GM12878 (cell line): ENCODE measurements around the gene HSD17B13. TPM values are rescaled to one million over a fixed set of nuclear protein-coding genes. Genes with fewer than 3 reads are reported as not detected.

Experiments
- ATAC-seq: fragments of 200-7000 bp; cut with Tn5 transposase; 3 replicates; pipeline ENCODE4 v1.9.1; 2020; ENCODE audit warnings: mild to moderate bottlenecking, moderate library complexity
- BruUV-seq: library from RNA; stranded (reverse); fragments of 400-500 nt; replicated peaks from 2 replicates; lab custom pipeline; 2021; lab: Mats Ljungman, UMichigan
- CTCF ChIA-PET: fragments of 300-600 bp; sonication (Branson Sonifier 250); formaldehyde crosslinking; extraction: SDS; loops from one replicate; lab custom pipeline; 2021; ENCODE audit warnings: inconsistent platforms; lab: Yijun Ruan, JAX
- POLR2A ChIA-PET: fragments of 350-600 bp; formaldehyde crosslinking; extraction: SDS; loops from one replicate; lab custom pipeline; 2021; ENCODE audit warnings: inconsistent platforms; lab: Charles Lee
- RAD21 ChIA-PET: fragments of 300-600 bp; sonication (Branson Sonifier 250); formaldehyde crosslinking; loops from one replicate; lab custom pipeline; 2023; ENCODE audit warnings: antibody characterized with exemption; ENCODE audit not compliant: unreplicated experiment; lab: Charles Lee
- SMC1A ChIA-PET: fragments of 300-600 bp; sonication (Branson Sonifier 250); formaldehyde crosslinking; loops from one replicate; lab custom pipeline; 2023; ENCODE audit not compliant: unreplicated experiment, uncharacterized antibody; lab: Charles Lee
- DNase-seq: peaks from one replicate; pipeline ENCODE4 v3.0.0-alpha.2; 2011; ENCODE audit warnings: low read depth, low spot score
- FAIRE-seq: peaks from 3 replicates; lab custom pipeline; 2011; peaks lifted over from hg19 to GRCh38; lab: Jason Lieb, UNC
- H2AFZ ChIP-seq: 2 replicates; pipeline ENCODE4 v1.6.0; 2011; ENCODE audit warnings: low read depth, low read length, control low read depth; ENCODE audit not compliant: control insufficient read depth
- H3K27ac ChIP-seq: 2 replicates; pipeline ENCODE4 v1.5.1; 2011; ENCODE audit warnings: control low read depth; ENCODE audit not compliant: control insufficient read depth, insufficient read depth
- H3K27me3 ChIP-seq, 2 experiments: replicated peaks in 1 of 2; 2 replicates each; pipeline versions ENCODE4 v1.6.0 to v1.6.1; 2011; ENCODE audit warnings: low read length in 1 of 2; ENCODE audit not compliant: control insufficient read depth in 2 of 2, insufficient read depth in 2 of 2
- H3K36me3 ChIP-seq, 2 experiments: 2 replicates each; pipeline ENCODE4 v1.5.1; 2011; ENCODE audit warnings: low read length in 1 of 2; ENCODE audit not compliant: control insufficient read depth in 2 of 2, insufficient read depth in 2 of 2
- H3K4me1 ChIP-seq: 2 replicates; pipeline ENCODE4 v1.6.1; 2011; ENCODE audit warnings: mild to moderate bottlenecking, low read length, moderate library complexity, mixed read lengths; ENCODE audit not compliant: control insufficient read depth, insufficient read depth
- H3K4me2 ChIP-seq: 2 replicates; pipeline ENCODE4 v1.6.0; 2011; ENCODE audit warnings: control low read depth; ENCODE audit not compliant: control insufficient read depth, insufficient read depth
- H3K4me3 ChIP-seq: fragments of 200-600 bp; sonication (generic); 2 replicates; pipeline ENCODE4 v1.5.1; 2016
- H3K79me2 ChIP-seq: 2 replicates; pipeline ENCODE4 v1.6.0; 2011; ENCODE audit warnings: low read length; ENCODE audit not compliant: control insufficient read depth, insufficient read depth
- H3K9ac ChIP-seq: 2 replicates; pipeline ENCODE4 v1.8.0; 2011; ENCODE audit warnings: low read length, control low read depth, mixed read lengths; ENCODE audit not compliant: control insufficient read depth, insufficient read depth
- H3K9me3 ChIP-seq: replicated peaks from 3 replicates; pipeline ENCODE4 v1.5.1; 2011; ENCODE audit warnings: mild to moderate bottlenecking, low read length; ENCODE audit not compliant: control insufficient read depth, insufficient read depth
- H4K20me1 ChIP-seq: 2 replicates; pipeline ENCODE4 v1.6.0; 2011; ENCODE audit not compliant: control insufficient read depth, insufficient read depth
- BCL11A ChIP-seq: IDR thresholded peaks from 2 replicates; pipeline ENCODE4 v1.6.1; 2011; ENCODE audit warnings: low read depth, low read length
- CHD1 ChIP-seq: IDR thresholded peaks from 2 replicates; pipeline ENCODE4 v1.6.1; 2012; ENCODE audit warnings: low read depth, low read length, improper control_type of control experiment
- FOS ChIP-seq: IDR thresholded peaks from 3 replicates; pipeline ENCODE4 v1.6.1; 2011; ENCODE audit warnings: borderline replicate concordance; ENCODE audit not compliant: insufficient read length; ENCODE audit errors: extremely low read depth
- NR2C1 ChIP-seq: fragments of 450-650 bp; IDR thresholded peaks from 2 replicates; pipeline ENCODE4 v1.6.1; 2017; ENCODE audit warnings: antibody characterized with exemption, mild to moderate bottlenecking, moderate library complexity
- NR2C2 ChIP-seq: IDR thresholded peaks from 2 replicates; pipeline ENCODE4 v1.6.1; 2011; ENCODE audit warnings: borderline replicate concordance, low read depth; ENCODE audit not compliant: control insufficient read depth, insufficient read length
- RBBP5 ChIP-seq: fragments of 200-600 bp; sonication (generic); conservative IDR thresholded peaks from 2 replicates; pipeline ENCODE4 v1.6.1; 2016
- SMAD5 ChIP-seq: IDR thresholded peaks from 2 replicates; pipeline ENCODE4 v1.6.1; 2016; ENCODE audit warnings: antibody characterized with exemption, low read depth
- SREBF2 ChIP-seq: IDR thresholded peaks from 2 replicates; pipeline ENCODE4 v1.6.1; 2012; ENCODE audit warnings: mild to moderate bottlenecking, low read length
- STAT3 ChIP-seq: IDR thresholded peaks from 2 replicates; pipeline ENCODE4 v1.6.1; 2011; ENCODE audit warnings: low read depth, low read length, improper control_type of control experiment
- SUPT20H ChIP-seq: IDR thresholded peaks from 2 replicates; pipeline ENCODE4 v1.6.1; 2011; ENCODE audit warnings: low read depth, mild to moderate bottlenecking, low read length, moderate library complexity, borderline replicate concordance; ENCODE audit not compliant: control insufficient read depth
- SUZ12 ChIP-seq: fragments of 200-600 bp; sonication (generic); IDR thresholded peaks from one replicate; pipeline ENCODE4 v1.6.1; 2018; ENCODE audit warnings: antibody characterized with exemption, mild to moderate bottlenecking; ENCODE audit not compliant: unreplicated experiment
- TCF12 ChIP-seq: IDR thresholded peaks from 2 replicates; pipeline ENCODE4 v1.6.1; 2011; ENCODE audit warnings: low read depth, mild to moderate bottlenecking, low read length
- WGBS: methylation state at CpG from one replicate; pipeline ENCODE4 v1.1.6; 2016; ENCODE audit warnings: low lambda C conversion rate; ENCODE audit not compliant: insufficient replicate concordance, insufficient coverage; ENCODE audit errors: missing lambda C conversion rate; 5-methylcytosine and 5-hydroxymethylcytosine counted together
- in situ Hi-C: fragments of 300-500 bp; cut with MboI; formaldehyde crosslinking; loops from 9 replicates; pipeline ENCODE4 v1.14.3; 2018; ENCODE audit warnings: mixed read lengths
- intact Hi-C: fragments of 100-400 bp; cut with micrococcal nuclease; formaldehyde crosslinking; loops from one replicate; pipeline ENCODE4 v1.14.2; 2022; ENCODE audit not compliant: unreplicated experiment
- polyA plus RNA-seq, 11 experiments: library from polyadenylated mRNA; depleted of rRNA in 4 of 11; unstranded in 6 of 11; stranded (reverse) in 5 of 11; fragments of >200 nt; fragmentation: Nextera tagmentation in 4 of 11; fragmentation: Illumina TruSeq in 1 of 11; extraction: Ambion mirVana in 4 of 11; extraction: Trizol in 1 of 11; gene quantifications; 1 replicate in 1 of 11; 2 replicates in 10 of 11; pipeline versions ENCODE4 v1.2.1 to v1.2.3, GENCODE V29; 2011 to 2016; ENCODE audit warnings: inconsistent platforms in 2 of 11, missing spikeins in 2 of 11, low read depth in 1 of 11
- total RNA-seq, 4 experiments: library from RNA; depleted of rRNA in 3 of 4; stranded (reverse); fragments of >200 nt in 3 of 4; fragmentation: Illumina TruSeq in 1 of 4; extraction: Trizol in 1 of 4; gene quantifications; 2 replicates each; pipeline versions ENCODE4 v1.2.1 to v1.2.3, GENCODE V29; 2013 to 2021
- TF ChIP-seq, protein P1 (sequence below): fragments of 450-650 bp; IDR thresholded peaks from 2 replicates; pipeline ENCODE4 v1.6.1; 2017; ENCODE audit warnings: mild to moderate bottlenecking, low read depth, inconsistent platforms; ENCODE audit not compliant: poor library complexity, severe bottlenecking
- TF ChIP-seq, protein P2 (sequence below): fragments of 150-350 bp; IDR thresholded peaks from 2 replicates; pipeline ENCODE4 v1.6.1; 2014; ENCODE audit warnings: mild to moderate bottlenecking, low read depth, low read length
- TF ChIP-seq, protein P3 (sequence below): IDR thresholded peaks from 2 replicates; pipeline ENCODE4 v1.6.1; 2011; ENCODE audit warnings: borderline replicate concordance, low read depth, mild to moderate bottlenecking, moderate library complexity, mixed read lengths, low read length; ENCODE audit not compliant: insufficient read depth; ENCODE audit errors: extremely low read length

The HSD17B13 gene
- total and polyA plus RNA-seq, 10 of the 15 experiments (the other 5 are each of a cell fraction or from before 2014, with no cell fraction given) = 0.03 to 0.09 (median 0.04) TPM; not detected in 4

DNA sequence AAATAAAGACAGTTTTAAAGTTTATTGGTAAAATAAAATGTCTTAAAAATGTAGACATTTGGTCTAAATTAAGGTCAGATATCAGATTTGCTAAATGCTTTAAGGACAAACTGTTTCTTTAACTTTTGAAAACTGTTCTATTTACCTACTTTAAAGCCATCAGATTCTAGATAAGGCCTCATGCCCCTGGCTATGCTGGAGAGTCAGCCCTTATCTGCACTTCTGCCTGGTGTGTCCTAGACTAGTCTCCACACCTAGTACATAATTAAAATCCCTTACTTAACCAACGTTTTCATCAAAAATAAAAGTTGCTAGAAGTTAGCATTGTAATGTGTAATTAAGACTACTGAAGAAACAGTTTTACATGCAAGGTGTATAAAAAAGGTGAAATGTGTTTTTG is 42.7 kb upstream of the HSD17B13 start:
- H3K36me3 ChIP-seq = 0 out of 4 replicates have a peak, but pooled peaks cover 0 to 1% of the 10 kb centered on the region in 2 experiments
- H3K27me3 ChIP-seq = no peaks in the 10 kb centered on the region
- no peaks in the 10 kb centered on the region for H4K20me1 ChIP-seq
- no peak overlapping the region for H3K4me2 ChIP-seq
- no peaks in the 10 kb centered on the region for H3K4me1 ChIP-seq
- DNase-seq = no peak
- WGBS = 64% methylated on average over 1 of the region's 1 CpG
- FAIRE-seq = no peak
- TF ChIP-seq TCF12 (no peak), NR2C2 (no peak), CHD1 (no peak), BCL11A (no peak), FOS (no peak), SMAD5 (no peak), SUPT20H (no peak), NR2C1 (no peak), STAT3 (no peak), SUZ12 (no peak), RBBP5 (no peak), SREBF2 (no peak)
- TF ChIP-seq, protein P1, sequence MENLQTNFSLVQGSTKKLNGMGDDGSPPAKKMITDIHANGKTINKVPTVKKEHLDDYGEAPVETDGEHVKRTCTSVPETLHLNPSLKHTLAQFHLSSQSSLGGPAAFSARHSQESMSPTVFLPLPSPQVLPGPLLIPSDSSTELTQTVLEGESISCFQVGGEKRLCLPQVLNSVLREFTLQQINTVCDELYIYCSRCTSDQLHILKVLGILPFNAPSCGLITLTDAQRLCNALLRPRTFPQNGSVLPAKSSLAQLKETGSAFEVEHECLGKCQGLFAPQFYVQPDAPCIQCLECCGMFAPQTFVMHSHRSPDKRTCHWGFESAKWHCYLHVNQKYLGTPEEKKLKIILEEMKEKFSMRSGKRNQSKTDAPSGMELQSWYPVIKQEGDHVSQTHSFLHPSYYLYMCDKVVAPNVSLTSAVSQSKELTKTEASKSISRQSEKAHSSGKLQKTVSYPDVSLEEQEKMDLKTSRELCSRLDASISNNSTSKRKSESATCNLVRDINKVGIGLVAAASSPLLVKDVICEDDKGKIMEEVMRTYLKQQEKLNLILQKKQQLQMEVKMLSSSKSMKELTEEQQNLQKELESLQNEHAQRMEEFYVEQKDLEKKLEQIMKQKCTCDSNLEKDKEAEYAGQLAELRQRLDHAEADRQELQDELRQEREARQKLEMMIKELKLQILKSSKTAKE = no peak
- TF ChIP-seq, protein P2, sequence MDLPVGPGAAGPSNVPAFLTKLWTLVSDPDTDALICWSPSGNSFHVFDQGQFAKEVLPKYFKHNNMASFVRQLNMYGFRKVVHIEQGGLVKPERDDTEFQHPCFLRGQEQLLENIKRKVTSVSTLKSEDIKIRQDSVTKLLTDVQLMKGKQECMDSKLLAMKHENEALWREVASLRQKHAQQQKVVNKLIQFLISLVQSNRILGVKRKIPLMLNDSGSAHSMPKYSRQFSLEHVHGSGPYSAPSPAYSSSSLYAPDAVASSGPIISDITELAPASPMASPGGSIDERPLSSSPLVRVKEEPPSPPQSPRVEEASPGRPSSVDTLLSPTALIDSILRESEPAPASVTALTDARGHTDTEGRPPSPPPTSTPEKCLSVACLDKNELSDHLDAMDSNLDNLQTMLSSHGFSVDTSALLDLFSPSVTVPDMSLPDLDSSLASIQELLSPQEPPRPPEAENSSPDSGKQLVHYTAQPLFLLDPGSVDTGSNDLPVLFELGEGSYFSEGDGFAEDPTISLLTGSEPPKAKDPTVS = no peak
- TF ChIP-seq, protein P3, sequence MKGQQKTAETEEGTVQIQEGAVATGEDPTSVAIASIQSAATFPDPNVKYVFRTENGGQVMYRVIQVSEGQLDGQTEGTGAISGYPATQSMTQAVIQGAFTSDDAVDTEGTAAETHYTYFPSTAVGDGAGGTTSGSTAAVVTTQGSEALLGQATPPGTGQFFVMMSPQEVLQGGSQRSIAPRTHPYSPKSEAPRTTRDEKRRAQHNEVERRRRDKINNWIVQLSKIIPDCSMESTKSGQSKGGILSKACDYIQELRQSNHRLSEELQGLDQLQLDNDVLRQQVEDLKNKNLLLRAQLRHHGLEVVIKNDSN = no peak
- TF ChIP-seq, all 136 proteins: peak for 0
- Histone ChIP-seq H3K27ac (no peak overlapping the region), H3K4me3 (no peak overlapping the region), H3K9me3 (no peaks in the 10 kb centered on the region), H3K9ac (no peak overlapping the region), H2AFZ (no peak overlapping the region), H3K79me2 (no peaks in the 10 kb centered on the region)
- ChIA-PET CTCF (interaction anchor here (1.2 kb wide), 2 partner anchors 10 to 11 kb away, joined by 3 to 5 read pairs; no protein-coding TSS in a partner anchor), RAD21 (interaction anchor here (3.1 kb wide), 1 partner anchor 11 kb away, joined by 13 read pairs; no protein-coding TSS in a partner anchor), SMC1A (no interaction called here), POLR2A (no interaction called here)
- in situ Hi-C loops (no loop called here), intact Hi-C loops (no loop called here)
- no peak for ATAC-seq
- BruUV-seq = no TSS peak
